Fibroblast of skin of right biceps (primary cell): ENCODE results near the gene TNFRSF25.
"Not testable (repeated sequence)": the region's sequence is repeated elsewhere in the genome, so short reads cannot be mapped to it uniquely, and the experiment has no call there.

Experiments
- DNase-seq: peaks from one replicate; pipeline ENCODE4 v3.0.0-alpha.2; 2013

TNFRSF25 gene

GRCh38 chr1:6500544-6501278 lies 34.7 kb upstream of the TNFRSF25 start:
- DNase-seq = no peak

DNA sequence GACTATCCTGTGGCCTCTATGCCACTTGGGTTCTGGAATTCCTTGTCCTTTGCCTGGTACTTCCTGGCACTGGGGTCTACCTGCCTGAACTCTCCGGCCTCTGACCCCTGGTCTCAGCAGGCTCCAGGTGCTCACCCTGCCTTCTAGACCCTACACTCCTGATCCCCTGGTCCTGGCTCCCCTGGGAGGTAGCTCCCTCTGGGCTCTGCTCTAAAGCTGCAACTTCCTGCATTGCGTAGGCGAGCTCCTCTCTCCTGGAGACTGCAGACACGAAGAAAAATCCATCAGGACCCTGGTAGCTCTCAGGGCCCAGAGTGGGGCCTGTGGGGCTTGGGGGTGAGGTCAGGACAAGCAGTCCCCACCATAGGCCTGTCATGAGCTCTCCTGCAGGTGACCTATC lies 33.3 kb upstream of the TNFRSF25 start:
- no peak for DNase-seq

- DNase-seq = no peak
Measured at GRCh38 chr1:6498576-6499111, 32.7 kb upstream of the TNFRSF25 start.

DNA sequence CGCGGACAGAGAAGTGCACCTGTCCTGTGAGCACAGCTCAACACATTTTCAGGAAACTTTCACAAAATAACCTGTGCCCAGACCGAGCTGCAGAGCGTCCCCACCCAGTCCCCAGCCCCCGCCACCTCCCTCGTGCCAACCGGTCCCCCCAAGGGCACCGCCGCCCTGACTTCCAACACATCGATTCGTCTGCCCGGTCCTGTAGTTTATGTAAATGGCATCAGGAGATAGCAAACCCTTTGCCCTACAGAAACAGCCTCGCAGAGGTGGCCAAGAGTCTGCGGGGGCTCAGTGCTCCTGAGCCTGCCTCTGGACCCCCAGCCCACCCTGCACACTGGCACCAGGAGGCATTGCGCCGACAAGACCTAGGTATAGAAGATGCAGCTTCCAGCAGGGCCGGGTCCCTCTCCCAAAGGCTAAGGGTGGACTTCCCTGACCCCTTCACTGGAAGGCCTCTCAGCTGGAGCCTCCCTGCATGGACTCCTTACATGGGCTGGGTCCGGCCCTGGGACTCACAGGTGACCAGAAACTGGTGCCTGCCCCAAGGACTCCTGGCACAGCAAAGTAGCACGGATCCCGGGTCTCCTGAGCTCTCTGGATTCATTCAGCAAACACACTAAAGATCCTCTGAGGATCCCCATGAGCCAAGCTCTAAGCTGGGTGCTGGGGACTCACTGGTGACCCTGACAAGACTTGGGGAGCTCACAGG lies 32.0 kb upstream of the TNFRSF25 start:
- no peak for DNase-seq

- peak; percentile 51 for DNase-seq
Measured at GRCh38 chr1:6497215-6497866, 31.4 kb upstream of the TNFRSF25 start.

DNA sequence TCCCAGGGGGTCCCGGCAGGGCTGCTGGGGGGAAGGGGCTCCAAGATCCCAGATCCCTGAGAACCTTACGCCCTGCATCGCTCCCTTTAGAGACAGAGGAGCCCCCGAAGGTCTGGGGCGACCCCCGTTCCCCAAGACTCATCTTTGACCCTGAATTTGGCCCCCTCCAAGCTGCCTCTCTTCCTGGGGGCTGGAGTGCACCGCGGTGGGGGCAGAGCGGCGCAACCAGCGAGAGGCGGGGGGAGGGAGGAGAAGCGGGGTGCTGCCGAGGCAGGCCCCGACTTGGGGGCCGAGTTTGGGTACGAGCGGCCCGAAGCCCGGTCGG lies 30.9 kb upstream of the TNFRSF25 start:
- no peak for DNase-seq

GRCh38 chr1:6496365-6496721 lies 30.4 kb upstream of the TNFRSF25 start:
- no peak for DNase-seq

DNA sequence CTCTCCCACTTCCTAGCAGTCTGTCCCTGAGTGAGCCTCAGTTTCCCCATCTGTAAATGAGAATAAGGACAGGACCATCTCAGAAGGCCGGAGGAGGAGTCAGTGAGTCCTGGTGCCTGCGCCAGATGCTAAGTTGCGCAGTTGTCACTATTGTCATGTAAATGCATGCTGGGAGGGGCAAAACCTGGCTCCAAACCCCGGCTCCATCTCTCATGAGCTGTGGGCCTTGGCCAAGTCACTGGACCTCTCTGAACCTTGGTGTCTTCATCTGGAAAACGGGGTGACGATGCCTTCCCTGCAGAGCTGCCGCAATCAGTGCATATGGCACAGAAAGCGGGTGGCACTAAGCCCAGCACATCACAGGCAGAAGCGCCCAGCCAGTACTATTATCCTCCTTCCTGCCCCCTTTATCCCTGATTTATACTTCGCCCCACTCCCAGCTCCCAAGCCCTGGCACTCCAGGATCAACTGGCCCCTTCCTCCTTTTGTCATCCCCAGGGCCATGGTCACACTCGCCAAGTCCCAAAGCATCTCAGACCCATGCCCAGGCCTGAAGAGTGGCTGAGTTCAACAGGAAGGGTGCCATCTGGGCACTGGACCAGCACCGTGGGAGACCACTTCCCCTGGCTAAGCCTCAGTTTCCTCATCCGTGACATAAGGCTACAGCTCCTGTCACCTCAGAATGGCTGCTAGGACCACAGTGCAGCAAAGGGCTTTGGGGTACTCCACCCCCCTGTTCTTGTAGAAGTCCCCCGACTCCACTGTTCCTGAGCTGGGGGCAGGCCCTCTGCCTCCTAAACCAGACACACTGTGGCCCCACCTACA lies 29.8 kb upstream of the TNFRSF25 start:
- DNase-seq = no peak

GRCh38 chr1:6495041-6495441 lies 29.1 kb upstream of the TNFRSF25 start:
- DNase-seq = no peak

GRCh38 chr1:6494627-6495026 lies 28.7 kb upstream of the TNFRSF25 start:
- no peak for DNase-seq

GRCh38 chr1:6493834-6494223 lies 27.9 kb upstream of the TNFRSF25 start:
- not testable (repeated sequence) for DNase-seq

- DNase-seq = no peak
Measured at GRCh38 chr1:6491966-6492365, 26.0 kb upstream of the TNFRSF25 start.

DNA sequence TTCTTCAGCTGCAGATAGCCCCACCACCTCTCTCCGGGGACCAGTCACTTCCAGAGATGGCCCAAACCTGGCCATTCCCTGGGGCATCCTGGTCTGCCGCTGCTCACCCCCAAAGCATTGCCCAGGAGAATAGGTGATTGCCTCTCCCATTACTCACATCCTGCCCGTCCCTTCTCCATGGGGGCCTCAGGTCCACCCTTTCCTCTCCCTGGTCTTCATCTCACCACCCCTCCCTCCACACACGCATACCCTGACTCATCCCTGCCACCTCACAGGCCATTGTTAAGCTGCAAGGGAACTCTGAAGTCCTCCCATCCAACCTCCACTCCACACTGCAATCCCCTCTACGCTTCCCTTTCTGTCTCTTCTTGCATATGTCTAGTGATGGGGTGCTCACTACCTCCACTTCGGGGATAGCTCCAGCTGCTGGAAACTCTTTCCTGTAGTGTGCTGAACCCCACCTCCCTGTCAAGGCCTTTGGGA lies 25.5 kb upstream of the TNFRSF25 start, which contains the start of gene PLEKHG5:
Gene PLEKHG5 (minus strand): TSS at position 188 of the 483 bp plus-strand sequence. CDS start 14,096 bp downstream, outside the sequence.
- peak; percentile 93 for DNase-seq

GRCh38 chr1:6491081-6491449 lies 25.1 kb upstream of the TNFRSF25 start:
- DNase-seq = no peak

DNA sequence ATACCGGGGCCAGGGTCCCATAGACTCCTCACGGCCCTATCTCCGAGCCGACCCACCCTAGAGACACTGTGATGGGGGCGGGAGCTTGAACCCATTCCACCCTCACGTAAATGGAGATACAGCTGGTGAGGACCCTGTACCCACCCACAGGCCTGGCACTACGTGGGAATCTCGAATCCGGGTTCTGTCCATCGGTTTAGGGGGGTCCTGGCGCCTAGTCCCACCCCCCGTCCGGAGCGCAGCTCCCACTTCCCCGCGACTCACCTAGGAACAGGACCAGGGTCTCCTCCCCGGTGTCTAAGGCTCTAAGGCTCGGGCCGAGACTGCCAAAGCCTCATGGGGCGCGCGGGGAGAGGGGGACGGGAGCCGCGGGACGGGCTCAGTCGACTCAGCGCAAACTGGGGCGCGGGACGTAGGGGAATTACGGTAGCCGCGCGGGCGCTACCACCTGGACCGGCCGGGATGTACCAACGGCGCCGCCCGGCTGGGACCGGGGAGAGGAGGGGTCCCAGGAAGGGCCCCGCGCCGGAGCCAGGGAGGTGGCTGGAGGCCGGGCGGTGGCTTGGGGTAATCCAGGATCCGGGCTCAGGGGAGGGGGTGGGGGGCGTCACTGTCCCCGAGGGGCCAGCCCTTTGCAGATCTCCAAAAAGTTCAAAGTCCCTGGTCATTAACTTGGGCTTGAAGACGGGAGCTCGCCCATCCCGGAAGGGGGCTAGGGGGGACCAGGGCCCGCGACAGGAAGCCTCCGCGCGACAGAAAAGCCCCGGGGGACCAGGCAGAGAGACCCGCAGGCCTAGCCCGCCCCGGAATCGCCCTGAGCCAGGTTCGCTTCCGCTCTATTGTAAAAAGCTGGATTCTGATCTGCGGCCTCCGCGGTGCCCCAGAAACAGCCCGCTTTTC lies 24.5 kb upstream of the TNFRSF25 start:
- peak; percentile 83 for DNase-seq

- DNase-seq = peak; percentile 75
Measured at GRCh38 chr1:6489799-6490180, 23.8 kb upstream of the TNFRSF25 start.

DNA sequence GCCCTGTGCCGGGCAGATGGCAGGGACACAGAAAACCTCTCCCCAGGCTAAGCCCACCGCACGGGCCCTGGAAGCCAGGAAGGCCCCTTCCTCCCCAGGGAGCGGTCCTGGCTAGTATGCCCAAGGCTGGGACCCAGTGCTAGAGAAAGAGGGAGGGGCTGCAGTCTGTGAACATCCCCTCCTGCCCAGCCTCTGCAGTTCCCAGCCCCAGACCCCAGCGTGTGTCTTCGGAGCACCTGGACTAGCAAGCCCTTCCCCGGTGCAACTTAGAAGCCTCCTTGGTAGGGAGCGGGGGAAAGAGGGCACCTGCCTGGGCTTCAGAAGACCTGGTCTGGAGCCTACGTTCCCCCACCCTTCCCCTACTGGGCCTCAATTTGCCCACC lies 23.4 kb upstream of the TNFRSF25 start:
- DNase-seq = no peak

- peak; percentile 21 for DNase-seq
Measured at GRCh38 chr1:6488602-6489382, 22.8 kb upstream of the TNFRSF25 start.

- no peak for DNase-seq
Measured at GRCh38 chr1:6487804-6488484, 22.0 kb upstream of the TNFRSF25 start.

GRCh38 chr1:6486433-6487011 lies 20.5 kb upstream of the TNFRSF25 start:
- peak; percentile 80 for DNase-seq
